Muscle of leg (tissue), 11 donors: ENCODE data around the gene TRMT10B. TPM values are rescaled to one million over a fixed set of nuclear protein-coding genes. Genes with fewer than 3 reads are reported as not detected.
"Not testable (repeated sequence)": the region's sequence is repeated elsewhere in the genome, so short reads cannot be mapped to it uniquely, and the experiment has no call there.

Source experiments
- DNase-seq: peaks from one replicate; pipeline ENCODE4 v3.0.0; 2013
- H3K27ac ChIP-seq: one replicate; pipeline ENCODE4 v1.5.1; 2013; ENCODE audit warnings: mild to moderate bottlenecking, low read length, control low read depth
- H3K27me3 ChIP-seq: one replicate; pipeline ENCODE4 v1.6.1; 2013; ENCODE audit warnings: low read length; ENCODE audit not compliant: control insufficient read depth, insufficient read depth
- H3K36me3 ChIP-seq: one replicate; pipeline ENCODE4 v1.6.1; 2013; ENCODE audit warnings: low read length; ENCODE audit not compliant: control insufficient read depth, insufficient read depth
- H3K4me1 ChIP-seq: one replicate; pipeline ENCODE4 v1.6.1; 2013; ENCODE audit warnings: low read length; ENCODE audit not compliant: control insufficient read depth, insufficient read depth
- H3K4me3 ChIP-seq: one replicate; pipeline ENCODE4 v1.5.1; 2013; ENCODE audit warnings: low read length, control low read depth
- H3K9me3 ChIP-seq: replicated peaks from 2 replicates; pipeline ENCODE4 v1.6.1; 2013; ENCODE audit warnings: low read depth, low read length; ENCODE audit not compliant: control insufficient read depth
- WGBS: methylation state at CpG from one replicate; pipeline ENCODE4 v1.1.5; 2013; ENCODE audit warnings: missing lambda C conversion rate; ENCODE audit not compliant: insufficient coverage; 5-methylcytosine and 5-hydroxymethylcytosine counted together
- polyA plus RNA-seq, 8 donors: library from polyadenylated mRNA; unstranded; fragments of 120-200 nt; gene quantifications; one replicate each; pipeline versions ENCODE4 v1.2.1 to v1.2.3, GENCODE V29; 2013; ENCODE audit warnings: inconsistent platforms in 1 of 8, low replicate concordance in 1 of 8; ENCODE audit not compliant: insufficient read length in 8 of 8, insufficient read depth in 1 of 8
- total RNA-seq: library from RNA; stranded (reverse); fragments of 120-200 nt; gene quantifications from one replicate; pipeline ENCODE4 v1.2.4, GENCODE V29; 2013

The TRMT10B gene
- total and polyA plus RNA-seq, 9 donors, result 4.8 to 13.8 (median 9.3) TPM

DNA sequence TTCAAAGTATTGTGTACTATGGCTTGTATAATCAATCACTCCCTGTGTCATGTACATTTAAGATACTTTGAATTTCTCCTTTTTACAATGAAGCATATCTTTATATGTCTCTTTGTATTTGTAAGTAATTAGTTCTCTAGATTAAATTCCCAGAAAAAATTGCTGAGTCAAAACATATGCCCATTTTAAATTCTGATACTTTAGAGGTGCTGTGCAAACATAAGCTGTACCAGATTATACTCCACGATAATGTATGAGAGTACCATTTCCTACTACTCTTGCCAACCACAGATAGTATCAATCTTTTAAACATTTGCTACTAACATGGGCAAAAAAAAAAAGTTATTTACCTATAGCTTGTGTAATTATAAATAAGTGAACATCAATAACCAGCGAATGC lies 65.2 kb downstream of the TRMT10B start:
- Histone ChIP-seq H3K36me3 (peaks cover 5% of the 10 kb centered on the region), H3K4me1 (no peaks in the 10 kb centered on the region), H3K4me3 (no peak overlapping the region), H3K9me3 (no peaks in the 10 kb centered on the region), H3K27ac (no peak overlapping the region), H3K27me3 (no peaks in the 10 kb centered on the region)
- no CpG with 5 or more reads among the region's 2 CpGs for WGBS
- no peak for DNase-seq

DNA sequence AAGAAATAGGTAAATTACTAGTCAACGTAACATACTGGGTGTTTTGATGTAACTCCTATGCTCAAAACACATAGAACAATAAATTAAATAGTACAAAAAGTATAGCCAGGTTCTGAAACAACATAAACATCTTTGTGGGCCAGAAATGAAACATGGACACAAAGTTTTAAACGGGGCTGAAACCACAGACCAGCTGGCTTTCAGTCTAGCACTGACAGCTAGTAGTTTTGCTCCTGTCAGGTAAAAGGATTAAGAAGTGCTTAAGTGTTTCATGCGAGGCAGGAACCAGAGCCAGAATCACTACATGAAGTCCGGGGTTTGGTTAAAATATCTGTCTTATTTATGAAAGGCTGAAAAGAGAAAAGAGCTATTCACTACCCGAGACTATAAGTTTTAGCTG lies 66.5 kb downstream of the TRMT10B start:
- no peak for DNase-seq
- Histone ChIP-seq H3K36me3 (peaks cover 5% of the 10 kb centered on the region), H3K27me3 (no peaks in the 10 kb centered on the region), H3K27ac (no peak overlapping the region), H3K4me3 (no peak overlapping the region), H3K4me1 (no peaks in the 10 kb centered on the region), H3K9me3 (no peaks in the 10 kb centered on the region)
- WGBS, result 100% methylated on average over 1 of the region's 5 CpGs

DNA sequence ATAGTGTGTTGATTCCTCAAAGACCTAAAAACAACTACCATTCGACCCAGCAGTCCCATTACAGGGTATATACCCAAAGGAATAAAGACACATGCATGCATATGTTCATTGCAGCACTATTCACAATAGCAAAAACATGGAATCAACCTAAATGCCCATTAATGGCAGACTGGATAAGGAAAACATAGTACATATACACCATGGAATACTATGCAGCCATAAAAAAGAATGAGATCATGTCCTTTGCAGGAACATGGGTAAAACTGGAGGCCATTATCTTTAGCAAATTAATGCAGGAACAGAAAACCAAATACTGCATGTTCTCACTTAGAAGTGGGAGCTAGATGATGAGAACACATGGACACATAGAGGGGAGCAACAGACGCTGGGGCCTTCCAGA lies 71.6 kb downstream of the TRMT10B start:
- H3K4me3 ChIP-seq, H3K9me3 ChIP-seq, H3K4me1 ChIP-seq, H3K27ac ChIP-seq, H3K27me3 ChIP-seq, DNase-seq: not testable (repeated sequence)
- H3K36me3 ChIP-seq, result peaks cover 18% of the 10 kb centered on the region
- WGBS, result 100% methylated on average over 1 of the region's 2 CpGs

DNA sequence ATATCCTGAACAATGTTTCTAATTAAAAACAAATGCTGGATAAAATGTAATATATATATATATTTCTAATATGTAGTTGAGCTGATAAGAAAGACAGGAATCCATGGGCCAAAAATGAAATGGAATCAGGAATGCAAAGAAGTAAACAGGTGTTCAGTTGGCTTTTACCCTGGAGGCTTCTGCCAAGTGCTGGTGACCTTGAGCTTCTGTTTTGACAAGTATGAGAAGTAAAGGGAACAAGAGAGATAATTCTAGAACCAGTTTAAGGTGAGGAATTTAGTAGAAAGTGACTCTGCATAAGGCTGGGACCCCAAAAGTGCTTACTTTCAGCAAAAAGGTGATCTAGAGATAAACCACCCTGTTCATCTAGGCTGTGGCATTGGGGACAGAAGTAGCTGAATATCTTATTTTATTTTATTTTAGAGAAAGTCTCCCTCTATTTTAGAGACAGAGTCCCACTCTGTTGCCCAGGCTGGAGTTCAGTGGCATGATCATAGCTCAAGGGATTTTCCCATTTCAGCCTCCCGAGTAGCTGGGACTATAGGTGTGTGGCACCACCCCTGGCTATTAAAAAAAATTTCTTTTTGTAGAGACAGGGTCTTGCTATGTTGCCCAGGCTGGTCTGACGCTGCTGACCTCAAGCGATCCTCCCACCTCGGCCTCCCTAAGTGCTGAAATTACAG lies 74.0 kb downstream of the TRMT10B start:
- Histone ChIP-seq H3K27me3 (no peaks in the 10 kb centered on the region), H3K4me1 (no peaks in the 10 kb centered on the region), H3K36me3 (peaks cover 15% of the 10 kb centered on the region), H3K27ac (no peak overlapping the region), H3K9me3 (no peaks in the 10 kb centered on the region), H3K4me3 (no peak overlapping the region)
- 97% methylated on average over 3 of the region's 4 CpGs for WGBS
- no peak for DNase-seq

Other genes with a start within 250 kb of the TRMT10B start
- gene FBXO10, start 177.4 kb upstream of the TRMT10B start, total RNA-seq, result 24.5 TPM
- gene FBXO10, start 177.4 kb upstream of the TRMT10B start, polyA plus RNA-seq, result 10 to 100 TPM; 23.9 to 42.1 (median 33.2) TPM
- 114 TPM for gene TOMM5, start 161.2 kb upstream of the TRMT10B start, total RNA-seq
- 10 to 100 TPM; 68.9 to 95.7 (median 84.4) TPM for gene TOMM5, start 161.2 kb upstream of the TRMT10B start, polyA plus RNA-seq
- gene FRMPD1, start 102.9 kb upstream of the TRMT10B start, total RNA-seq, result 7.6 TPM
- 10 to 100 TPM in 5 of 8 donors, 1 to 10 TPM in 3; 6.7 to 12.5 (median 10.8) TPM for gene FRMPD1, start 102.9 kb upstream of the TRMT10B start, polyA plus RNA-seq
- gene EXOSC3, start 31.3 kb downstream of the TRMT10B start, total RNA-seq, result 28.1 TPM
- gene EXOSC3, start 31.3 kb downstream of the TRMT10B start, polyA plus RNA-seq, result 10 to 100 TPM; 20.2 to 28.3 (median 23.6) TPM
- 13.3 TPM for gene DCAF10, start 47.0 kb downstream of the TRMT10B start, total RNA-seq
- 10 to 100 TPM; 17.0 to 25.1 (median 21.0) TPM for gene DCAF10, start 47.0 kb downstream of the TRMT10B start, polyA plus RNA-seq
- 19.7 TPM for gene SLC25A51, start 150.3 kb downstream of the TRMT10B start, total RNA-seq
- gene SLC25A51, start 150.3 kb downstream of the TRMT10B start, polyA plus RNA-seq, result 10 to 100 TPM in 6 of 8 donors, 1 to 10 TPM in 2; 9.6 to 14.4 (median 13.0) TPM